Thoracic aorta (tissue), 2 donors: ENCODE data around the gene TMEM208. TPM values are rescaled to one million over a fixed set of nuclear protein-coding genes. Genes with fewer than 3 reads are reported as not detected.

ENCODE experiments used
- ATAC-seq: fragments of 150-250 bp; one replicate; pipeline ENCODE4 v1.8.0; 2017; ENCODE audit warnings: low read depth; ENCODE audit not compliant: insufficient number of reproducible peaks, low FRiP score
- DNase-seq: peaks from one replicate; pipeline ENCODE4 v3.0.0-alpha.2; 2020; ENCODE audit warnings: low spot score
- H3K27ac ChIP-seq, 2 donors: fragments of 200-600 bp; sonication (generic); 1 replicate in 1 of 2; 2 replicates in 1 of 2; pipeline ENCODE4 v1.5.1; 2016; ENCODE audit warnings: mild to moderate bottlenecking in 2 of 2, moderate library complexity in 2 of 2
- H3K27me3 ChIP-seq: fragments of 200-600 bp; sonication (generic); replicated peaks from 2 replicates; pipeline ENCODE4 v1.6.0; 2016; ENCODE audit warnings: mild to moderate bottlenecking; ENCODE audit not compliant: insufficient read depth
- H3K36me3 ChIP-seq: fragments of 200-600 bp; sonication (generic); one replicate; pipeline ENCODE4 v1.5.1; 2016
- H3K4me1 ChIP-seq, 2 donors: fragments of 200-600 bp; sonication (generic); 1 replicate in 1 of 2; 2 replicates in 1 of 2; pipeline versions ENCODE4 v1.5.1 to v1.6.0; 2016; ENCODE audit warnings: low read depth in 2 of 2, mild to moderate bottlenecking in 1 of 2; ENCODE audit not compliant: control insufficient read depth in 1 of 2
- H3K4me3 ChIP-seq: fragments of 200-600 bp; sonication (generic); 2 replicates; pipeline ENCODE4 v1.5.1; 2016; ENCODE audit warnings: mild to moderate bottlenecking
- H3K9me3 ChIP-seq: fragments of 200-600 bp; sonication (generic); 2 replicates; pipeline ENCODE4 v1.5.1; 2016
- CTCF ChIP-seq: fragments of 200-600 bp; sonication (generic); IDR thresholded peaks from one replicate; pipeline ENCODE4 v1.5.1; 2019; ENCODE audit warnings: antibody characterized with exemption
- total RNA-seq, 2 donors: library from RNA; depleted of rRNA; stranded (reverse); fragments of >200 nt; gene quantifications; one replicate each; pipeline versions ENCODE4 v1.1.0 to v1.2.3, GENCODE V29; 2016

TMEM208 gene
- total RNA-seq, 2 donors from 2014 or later: 21.2 to 32.2 TPM

GRCh38 chr16:67210069-67210937 is 16.6 kb upstream of the TMEM208 start:
- no peak for TF ChIP-seq CTCF
- no peaks in the 10 kb centered on the region for H3K4me1 ChIP-seq
- no peaks in the 10 kb centered on the region for H3K9me3 ChIP-seq
- ATAC-seq (no peak), DNase-seq (no peak)
- no peaks in the 10 kb centered on the region for H3K36me3 ChIP-seq
- H3K27me3 ChIP-seq: no peaks in the 10 kb centered on the region
- H3K4me3 ChIP-seq: no peak overlapping the region
- no peak overlapping the region for H3K27ac ChIP-seq

- Histone ChIP-seq H3K27me3 (no peaks in the 10 kb centered on the region), H3K27ac (no peak overlapping the region), H3K36me3 (no peaks in the 10 kb centered on the region), H3K4me3 (no peak overlapping the region), H3K9me3 (no peaks in the 10 kb centered on the region), H3K4me1 (no peaks in the 10 kb centered on the region)
- DNase-seq: no peak
- TF ChIP-seq CTCF: no peak
- ATAC-seq: no peak
These were observed 15.3 kb upstream of the TMEM208 start for GRCh38 chr16:67211674-67212073.

GRCh38 chr16:67212766-67213165 is 14.2 kb upstream of the TMEM208 start:
- no peaks in the 10 kb centered on the region for H3K36me3 ChIP-seq
- no peak overlapping the region for H3K27ac ChIP-seq
- H3K9me3 ChIP-seq: no peaks in the 10 kb centered on the region
- H3K4me1 ChIP-seq: peaks cover 0 to 4% of the 10 kb centered on the region in 2 donors
- ATAC-seq: no peak
- TF ChIP-seq CTCF: no peak
- no peaks in the 10 kb centered on the region for H3K27me3 ChIP-seq
- no peak for DNase-seq
- H3K4me3 ChIP-seq: no peak overlapping the region

- H3K27me3 ChIP-seq: no peaks in the 10 kb centered on the region
- no peak for TF ChIP-seq CTCF
- H3K27ac ChIP-seq: no peak overlapping the region
- H3K9me3 ChIP-seq: no peaks in the 10 kb centered on the region
- ATAC-seq: no peak
- DNase-seq: no peak
- H3K4me1 ChIP-seq: peaks cover 0 to 5% of the 10 kb centered on the region in 2 donors
- no peak overlapping the region for H3K4me3 ChIP-seq
- H3K36me3 ChIP-seq: no peaks in the 10 kb centered on the region
These were observed 13.5 kb upstream of the TMEM208 start for GRCh38 chr16:67213197-67214019.

GRCh38 chr16:67215706-67216105 is 11.2 kb upstream of the TMEM208 start:
- no peaks in the 10 kb centered on the region for H3K27me3 ChIP-seq
- no peak for ATAC-seq
- TF ChIP-seq CTCF: no peak

More at GRCh38 chr16:67215706-67216105, 11.2 kb upstream of the TMEM208 start:
- H3K36me3 ChIP-seq: no peaks in the 10 kb centered on the region
- H3K9me3 ChIP-seq: no peaks in the 10 kb centered on the region
- peaks cover 0 to 5% of the 10 kb centered on the region in 2 donors for H3K4me1 ChIP-seq
- no peak overlapping the region for H3K4me3 ChIP-seq
- no peak for DNase-seq
- no peak overlapping the region for H3K27ac ChIP-seq
